T follicular helper cell (primary cell): ENCODE results near the gene DUSP9.
A peak's percentile ranks its signal among the peaks of the same experiment; 100 is the strongest.

ENCODE experiments used
- DNase-seq: peaks from one replicate; pipeline ENCODE4 v3.0.0-alpha.2; 2020; ENCODE audit warnings: low read depth

Gene DUSP9

DNA sequence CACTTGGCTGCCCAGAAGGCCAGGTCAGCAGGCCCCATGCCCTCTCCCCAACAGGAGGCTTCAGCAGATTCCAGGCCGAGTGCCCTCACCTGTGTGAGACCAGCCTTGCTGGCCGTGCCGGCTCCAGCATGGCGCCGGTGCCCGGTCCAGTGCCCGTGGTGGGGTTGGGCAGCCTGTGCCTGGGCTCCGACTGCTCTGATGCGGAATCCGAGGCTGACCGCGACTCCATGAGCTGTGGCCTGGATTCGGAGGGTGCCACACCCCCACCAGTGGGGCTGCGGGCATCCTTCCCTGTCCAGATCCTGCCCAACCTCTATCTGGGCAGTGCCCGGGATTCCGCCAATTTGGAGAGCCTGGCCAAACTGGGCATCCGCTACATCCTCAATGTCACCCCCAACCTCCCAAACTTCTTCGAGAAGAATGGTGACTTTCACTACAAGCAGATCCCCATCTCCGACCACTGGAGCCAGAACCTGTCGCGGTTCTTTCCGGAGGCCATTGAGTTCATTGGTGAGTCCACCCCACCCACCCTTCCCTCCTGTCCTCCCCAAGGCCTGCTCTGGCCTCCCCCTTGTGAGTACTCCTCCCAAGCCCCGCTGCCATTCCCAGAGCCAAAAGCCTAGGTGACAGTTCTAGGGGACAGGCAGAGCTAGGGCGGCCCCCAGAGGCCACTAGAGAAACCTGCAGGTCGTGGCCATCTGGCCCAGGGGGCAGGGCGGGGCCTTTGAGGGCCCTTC lies 2.3 kb downstream of the DUSP9 start:
- no peak for DNase-seq

GRCh38 chrX:153649915-153650782 lies 3.1 kb downstream of the DUSP9 start:
- no peak for DNase-seq

DNA sequence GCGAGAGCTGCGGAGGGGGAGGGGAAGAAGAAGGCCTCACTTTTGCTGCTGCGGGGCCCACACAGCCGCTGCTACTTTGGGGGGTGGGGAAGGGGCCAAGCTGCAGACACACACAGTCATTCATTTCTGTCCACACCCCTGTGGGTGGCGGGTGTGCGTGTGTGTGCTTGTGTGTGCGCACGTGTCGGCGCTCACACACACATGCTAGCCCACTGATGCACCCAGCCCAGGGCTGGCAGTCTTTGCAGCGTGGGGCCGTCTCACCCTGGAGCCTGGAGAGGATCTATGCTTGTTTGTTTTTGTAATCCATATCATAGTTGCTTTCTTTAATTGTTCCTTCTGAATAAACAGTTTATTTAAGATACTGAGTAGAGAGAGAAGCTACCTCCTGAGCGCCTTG lies 4.0 kb downstream of the DUSP9 start:
- DNase-seq: no peak

GRCh38 chrX:153651540-153652079 lies 4.6 kb downstream of the DUSP9 start:
- DNase-seq: no peak

- no peak for DNase-seq
These were observed 6.6 kb downstream of the DUSP9 start for GRCh38 chrX:153653556-153653955.

DNA sequence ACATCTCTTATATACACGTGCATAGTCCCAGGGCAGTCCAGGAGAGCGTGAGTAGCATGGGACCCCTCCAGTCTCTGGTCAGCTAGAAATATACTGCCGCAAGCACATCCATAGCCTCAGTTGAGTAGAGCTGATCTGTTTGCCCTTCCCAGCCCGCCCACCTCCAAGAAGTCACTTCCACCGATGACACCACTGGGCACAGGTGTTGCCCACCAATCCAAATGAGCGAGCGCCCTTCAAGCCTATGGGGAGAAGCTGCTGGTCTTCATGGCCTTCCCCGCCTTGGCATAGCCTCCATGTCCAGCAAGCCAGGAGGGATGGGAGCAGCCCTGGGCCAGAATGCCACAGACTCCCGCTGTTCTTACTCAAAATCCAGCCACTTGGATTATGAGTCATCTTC lies 10.2 kb downstream of the DUSP9 start:
- DNase-seq: no peak

- DNase-seq: no peak
These were observed 12.3 kb downstream of the DUSP9 start for GRCh38 chrX:153659268-153659667.

DNA sequence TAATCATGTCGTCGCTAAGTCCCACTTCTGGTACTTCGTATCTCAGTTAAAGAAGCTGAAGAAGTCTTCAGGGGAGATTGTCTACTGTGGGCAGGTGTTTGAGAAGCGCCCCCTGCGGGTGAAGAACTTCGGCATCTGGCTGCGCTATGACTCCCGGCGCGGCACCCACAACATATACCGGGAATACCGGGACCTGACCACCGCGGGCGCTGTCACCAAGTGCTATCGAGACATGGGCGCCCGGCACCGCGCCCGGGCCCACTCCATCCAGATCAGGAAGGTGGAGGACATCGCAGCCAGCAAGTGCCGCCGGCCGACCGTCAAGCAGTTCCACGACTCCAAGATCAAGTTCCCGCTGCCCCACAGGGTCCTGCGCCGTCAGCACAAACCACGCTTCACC lies 15.3 kb downstream of the DUSP9 start:
- DNase-seq: peak; percentile 33

DNA sequence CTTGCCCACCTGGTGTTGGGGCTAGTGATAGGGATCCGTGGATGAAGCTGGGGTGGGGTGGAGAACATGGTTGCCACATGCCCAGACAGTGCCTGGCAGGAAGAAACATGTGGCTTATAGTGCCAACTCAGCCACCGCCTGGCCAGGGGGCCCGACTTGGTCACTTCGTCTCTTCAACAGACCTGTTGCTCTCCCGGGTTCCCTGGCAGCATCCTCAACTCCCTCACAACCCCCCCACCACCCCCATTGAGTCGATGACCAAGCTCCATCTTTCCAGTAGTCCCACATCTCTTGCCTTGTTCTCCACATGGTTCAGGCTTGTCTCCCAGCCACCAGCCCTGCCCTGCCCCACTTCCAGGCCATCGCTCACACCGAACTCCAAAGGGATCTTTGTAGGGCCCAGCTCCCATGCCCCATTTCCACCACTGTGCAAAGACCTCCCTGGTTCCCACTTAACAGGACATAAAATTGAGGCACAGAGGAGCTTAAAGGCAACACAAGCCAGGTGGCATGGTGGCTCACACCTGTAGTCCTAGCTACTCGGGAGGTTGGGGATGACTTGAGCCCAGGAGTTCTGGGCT lies 18.8 kb downstream of the DUSP9 start:
- DNase-seq: no peak

DNA sequence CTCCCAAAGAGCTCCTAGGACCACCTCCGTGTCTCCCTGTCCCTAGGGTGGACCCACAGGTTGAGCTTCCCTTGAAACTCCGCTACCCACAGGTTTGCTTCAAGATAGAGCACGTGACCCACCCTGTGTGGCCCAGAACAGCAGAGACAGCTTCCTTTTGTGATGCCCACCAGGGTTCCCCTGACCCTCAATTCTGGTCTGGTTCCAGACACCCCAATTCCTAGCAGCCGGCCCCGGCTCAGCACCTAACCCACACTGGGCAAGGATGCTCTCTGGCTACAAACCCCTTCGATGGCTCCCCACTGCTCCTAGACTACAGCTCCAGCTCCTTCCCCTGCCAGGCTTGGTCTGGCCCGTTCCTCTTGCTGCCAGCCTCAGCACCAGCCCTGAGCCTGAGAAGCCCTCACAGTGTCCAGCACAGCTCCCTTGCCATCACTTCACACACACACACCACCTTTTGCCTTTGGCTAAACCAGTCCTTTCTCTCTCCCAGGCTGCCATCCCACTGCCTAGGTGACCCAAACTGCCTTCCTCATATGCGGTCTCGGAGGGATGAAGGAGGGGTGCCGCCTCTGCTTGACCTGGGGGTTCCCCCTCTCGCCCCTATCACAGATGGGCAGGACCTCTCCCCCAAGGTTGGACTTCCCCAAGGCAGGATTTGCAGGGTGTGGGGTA lies 20.4 kb downstream of the DUSP9 start:
- no peak for DNase-seq

DNA sequence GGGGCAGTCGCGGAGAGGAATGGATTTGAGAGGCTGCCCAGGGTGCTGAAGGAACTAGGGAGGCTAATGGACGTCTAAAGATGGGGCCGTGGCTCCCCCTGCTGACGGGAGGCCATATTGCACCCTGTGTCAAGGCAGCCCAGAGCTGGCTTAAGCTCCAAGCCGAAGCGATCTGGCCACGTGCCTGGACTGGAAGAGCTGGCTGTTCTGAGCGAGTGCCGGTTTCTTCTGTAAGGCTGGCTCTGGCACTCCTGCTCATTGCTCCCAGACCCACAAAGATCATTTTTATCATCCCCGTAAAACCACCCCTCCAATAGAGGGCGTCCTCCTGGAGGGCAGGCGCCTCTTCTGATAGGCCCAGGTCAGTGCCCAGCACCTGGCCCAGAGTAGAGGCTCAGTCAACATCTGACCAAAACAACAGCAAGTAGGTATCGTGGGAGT lies 21.0 kb downstream of the DUSP9 start:
- DNase-seq: peak; percentile 61

DNA sequence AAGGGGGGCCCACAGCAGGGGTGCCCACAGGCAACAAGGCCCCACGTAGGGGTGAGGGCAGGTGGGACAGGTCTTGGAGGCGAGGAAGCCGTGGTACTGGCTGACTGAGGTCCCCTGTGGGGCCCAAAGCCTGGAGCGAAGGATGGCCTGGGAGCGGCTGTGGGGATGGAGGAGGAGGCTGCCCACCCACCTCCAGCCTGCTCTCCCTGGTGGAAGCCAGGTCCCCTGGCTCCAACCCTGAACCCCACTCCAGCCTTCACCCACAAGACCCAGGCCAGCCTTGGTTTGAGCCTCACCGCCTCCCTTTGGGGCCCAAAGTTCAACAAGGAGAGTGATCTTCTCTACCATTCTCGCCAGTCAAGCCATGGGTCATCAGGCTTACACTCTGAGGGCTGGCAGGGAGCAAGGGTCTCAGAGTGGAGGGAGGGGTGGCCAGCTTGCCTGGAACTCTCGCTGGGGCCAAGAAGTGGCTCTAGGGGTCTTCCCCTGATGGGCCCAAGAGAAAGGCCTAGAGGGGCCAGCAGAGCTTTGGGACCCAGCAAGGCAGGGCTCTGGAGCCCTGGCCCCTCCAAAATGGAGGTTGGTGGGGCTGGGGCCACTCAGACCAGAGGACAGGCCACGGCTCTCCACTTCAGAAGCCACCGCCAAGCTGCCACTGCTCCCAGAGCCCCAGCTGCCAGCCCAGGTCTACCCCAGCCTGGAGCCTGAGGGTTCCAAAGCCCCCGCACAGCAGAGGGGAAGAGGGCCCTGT lies 21.6 kb downstream of the DUSP9 start:
- DNase-seq: no peak

- DNase-seq: peak; percentile 22
These were observed 22.3 kb downstream of the DUSP9 start for GRCh38 chrX:153669174-153669890.

GRCh38 chrX:153669901-153670731 lies 23.1 kb downstream of the DUSP9 start:
- DNase-seq: no peak

DNA sequence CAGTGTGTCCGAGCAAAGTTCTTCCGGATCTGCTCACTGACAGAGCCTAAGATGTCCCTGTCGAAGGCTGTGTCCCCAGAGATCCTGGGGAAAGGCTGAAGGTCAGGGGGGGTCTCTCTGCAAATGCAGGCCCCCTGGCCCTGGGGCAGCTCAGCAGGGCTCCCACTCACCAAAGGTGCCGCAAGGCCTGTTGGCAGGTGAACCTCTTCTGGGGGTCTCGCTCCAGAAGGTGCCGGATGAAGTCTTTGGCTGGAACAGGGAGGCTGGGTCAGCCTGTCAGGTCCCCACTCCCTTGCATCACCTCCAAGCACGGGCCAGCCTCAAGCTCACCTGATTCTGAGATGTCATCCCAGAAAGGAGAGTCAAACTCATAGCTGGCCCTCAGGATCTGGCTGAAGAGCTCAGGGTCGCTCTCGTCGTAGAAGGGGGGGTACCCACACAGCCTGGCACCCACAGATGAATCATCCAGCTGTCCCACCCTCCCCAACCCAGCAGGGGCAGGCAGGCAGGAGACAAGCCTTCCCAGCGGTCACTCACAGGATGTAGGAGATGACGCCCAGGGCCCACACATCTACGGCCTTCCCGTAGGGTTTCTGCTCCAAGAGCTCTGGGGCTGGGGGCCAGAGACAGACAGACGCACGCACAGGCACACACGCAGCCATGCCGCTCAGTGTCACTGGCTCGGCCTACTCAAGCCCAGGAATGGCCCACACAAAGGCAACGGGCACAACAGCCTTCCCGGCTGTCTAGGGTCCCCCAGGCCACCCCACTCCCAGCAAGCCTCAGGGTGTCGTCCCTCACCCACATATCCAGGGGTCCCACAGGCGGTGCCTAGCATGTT lies 24.0 kb downstream of the DUSP9 start:
- DNase-seq: no peak

GRCh38 chrX:153671589-153672530 lies 24.9 kb downstream of the DUSP9 start:
- DNase-seq: no peak
